Measurements from ENCODE around the gene PHB1.

PHB1 gene

GRCh38 chr17:49414622-49415350 lies at the start of gene PHB1:
Gene PHB1, minus strand, starts transcription at chr17:49414882. Its CDS starts 1,618 bp downstream, at chr17:49413264.
- DNase-seq, result peak; percentile 94

GRCh38 chr17:49464049-49464448 lies 49.4 kb upstream of the PHB1 start:
- no peak for DNase-seq

- DNase-seq, result no peak
Observed at GRCh38 chr17:49461580-49461979, 46.9 kb upstream of the PHB1 start.

- DNase-seq, result no peak
Observed at GRCh38 chr17:49460401-49460800, 45.7 kb upstream of the PHB1 start.

- DNase-seq, result no peak
Observed at GRCh38 chr17:49459401-49459984, 44.8 kb upstream of the PHB1 start.

GRCh38 chr17:49457564-49458535 lies 43.2 kb upstream of the PHB1 start:
- DNase-seq, result no peak

GRCh38 chr17:49456183-49456965 lies 41.7 kb upstream of the PHB1 start:
- no peak for DNase-seq

- DNase-seq, result no peak
Observed at GRCh38 chr17:49455272-49455861, 40.7 kb upstream of the PHB1 start.

- DNase-seq, result no peak
Observed at GRCh38 chr17:49454050-49454449, 39.4 kb upstream of the PHB1 start.

GRCh38 chr17:49452661-49453060 lies 38.0 kb upstream of the PHB1 start:
- DNase-seq, result no peak

- no peak for DNase-seq
Observed at GRCh38 chr17:49452201-49452600, 37.5 kb upstream of the PHB1 start.

- DNase-seq, result no peak
Observed at GRCh38 chr17:49450735-49451134, 36.1 kb upstream of the PHB1 start.

- no peak for DNase-seq
Observed at GRCh38 chr17:49450181-49450580, 35.5 kb upstream of the PHB1 start.

GRCh38 chr17:49447628-49448302 lies 33.1 kb upstream of the PHB1 start:
- no peak for DNase-seq

- no peak for DNase-seq
Observed at GRCh38 chr17:49445591-49445990, 30.9 kb upstream of the PHB1 start.

GRCh38 chr17:49444384-49444783 lies 29.7 kb upstream of the PHB1 start:
- no peak for DNase-seq

GRCh38 chr17:49443862-49444261 lies 29.2 kb upstream of the PHB1 start:
- DNase-seq, result no peak

- DNase-seq, result no peak
Observed at GRCh38 chr17:49442041-49442440, 27.4 kb upstream of the PHB1 start.

- DNase-seq, result no peak
Observed at GRCh38 chr17:49441578-49441977, 26.9 kb upstream of the PHB1 start.

- no peak for DNase-seq
Observed at GRCh38 chr17:49440581-49440980, 25.9 kb upstream of the PHB1 start.

- no peak for DNase-seq
Observed at GRCh38 chr17:49439673-49440571, 25.2 kb upstream of the PHB1 start.
